BJ (cell line): ENCODE measurements around the gene FAM20B. TPM values are rescaled to one million over a fixed set of nuclear protein-coding genes. Genes with fewer than 3 reads are reported as not detected.

Source experiments
- CTCF ChIA-PET: fragments of 350-600 bp; formaldehyde crosslinking; extraction: SDS; loops from one replicate; lab custom pipeline; 2021; ENCODE audit warnings: antibody characterized with exemption, inconsistent platforms; lab: Yijun Ruan, JAX
- POLR2A ChIA-PET: fragments of 300-600 bp; sonication (Branson Sonifier 250); formaldehyde crosslinking; extraction: SDS; loops from one replicate; lab custom pipeline; 2021; ENCODE audit warnings: antibody characterized with exemption; lab: Charles Lee
- DNase-seq: peaks from one replicate; pipeline ENCODE4 v3.0.0-alpha.2; 2011; ENCODE audit warnings: low read depth
- H3K27me3 ChIP-seq: 2 replicates; pipeline ENCODE4 v1.6.0; 2011; ENCODE audit warnings: low read length; ENCODE audit not compliant: control insufficient read depth, insufficient read depth
- H3K36me3 ChIP-seq: 2 replicates; pipeline ENCODE4 v1.5.1; 2011; ENCODE audit warnings: low read length; ENCODE audit not compliant: control insufficient read depth, insufficient read depth
- H3K4me3 ChIP-seq: 2 replicates; pipeline ENCODE4 v1.5.1; 2011; ENCODE audit warnings: low read depth, mild to moderate bottlenecking, control low read depth, low read length
- polyA plus RNA-seq: library from polyadenylated mRNA; depleted of rRNA; stranded (reverse); fragments of >200 nt; gene quantifications from 2 replicates; pipeline ENCODE4 v1.2.3, GENCODE V29; 2011
- TF ChIP-seq, protein P1 (sequence below): IDR thresholded peaks from 2 replicates; pipeline ENCODE4 v1.5.1; 2011; ENCODE audit warnings: low read depth, mild to moderate bottlenecking, control low read depth, inconsistent platforms, low read length, moderate library complexity; ENCODE audit not compliant: insufficient read depth

Gene FAM20B
- polyA plus RNA-seq, 1 experiment: 36.2 TPM

GRCh38 chr1:179023946-179024650 lies 1.6 kb upstream of the FAM20B start:
- no peak for DNase-seq
- H3K27me3 ChIP-seq: no peaks in the 10 kb centered on the region
- H3K4me3 ChIP-seq: no peak overlapping the region
- TF ChIP-seq, protein P1, sequence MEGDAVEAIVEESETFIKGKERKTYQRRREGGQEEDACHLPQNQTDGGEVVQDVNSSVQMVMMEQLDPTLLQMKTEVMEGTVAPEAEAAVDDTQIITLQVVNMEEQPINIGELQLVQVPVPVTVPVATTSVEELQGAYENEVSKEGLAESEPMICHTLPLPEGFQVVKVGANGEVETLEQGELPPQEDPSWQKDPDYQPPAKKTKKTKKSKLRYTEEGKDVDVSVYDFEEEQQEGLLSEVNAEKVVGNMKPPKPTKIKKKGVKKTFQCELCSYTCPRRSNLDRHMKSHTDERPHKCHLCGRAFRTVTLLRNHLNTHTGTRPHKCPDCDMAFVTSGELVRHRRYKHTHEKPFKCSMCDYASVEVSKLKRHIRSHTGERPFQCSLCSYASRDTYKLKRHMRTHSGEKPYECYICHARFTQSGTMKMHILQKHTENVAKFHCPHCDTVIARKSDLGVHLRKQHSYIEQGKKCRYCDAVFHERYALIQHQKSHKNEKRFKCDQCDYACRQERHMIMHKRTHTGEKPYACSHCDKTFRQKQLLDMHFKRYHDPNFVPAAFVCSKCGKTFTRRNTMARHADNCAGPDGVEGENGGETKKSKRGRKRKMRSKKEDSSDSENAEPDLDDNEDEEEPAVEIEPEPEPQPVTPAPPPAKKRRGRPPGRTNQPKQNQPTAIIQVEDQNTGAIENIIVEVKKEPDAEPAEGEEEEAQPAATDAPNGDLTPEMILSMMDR: no peak
- CTCF ChIA-PET: interaction anchor here (1.0 kb wide), 1 partner anchor 21 kb away, joined by 4 read pairs; no protein-coding TSS in a partner anchor
- H3K36me3 ChIP-seq: no peaks in the 10 kb centered on the region
- POLR2A ChIA-PET: no interaction called here

GRCh38 chr1:179025975-179026812 lies 500 bp downstream of the FAM20B start:
- ChIA-PET POLR2A (no interaction called here), CTCF (no interaction called here)
- TF ChIP-seq, protein P1: no peak

GRCh38 chr1:179026813-179027669 lies 1.3 kb downstream of the FAM20B start:
- Histone ChIP-seq H3K27me3 (no peaks in the 10 kb centered on the region), H3K4me3 (peak overlapping the region; percentile 95), H3K36me3 (no peaks in the 10 kb centered on the region)
- TF ChIP-seq, protein P1: no peak
- DNase-seq: no peak
- CTCF ChIA-PET: interaction anchor here (1.9 to 2.2 kb wide), 2 partner anchors 24 to 53 kb away, joined by 4 to 7 read pairs; no protein-coding TSS in a partner anchor
- POLR2A ChIA-PET: interaction anchor here (1.1 kb wide), 1 partner anchor 11 kb away, joined by 3 read pairs; no protein-coding TSS in a partner anchor

More at GRCh38 chr1:179025975-179026812, 500 bp downstream of the FAM20B start:
- no peak for DNase-seq
- H3K4me3 ChIP-seq: peak overlapping the region; percentile 95
- H3K36me3 ChIP-seq: no peaks in the 10 kb centered on the region
- no peaks in the 10 kb centered on the region for H3K27me3 ChIP-seq

DNA sequence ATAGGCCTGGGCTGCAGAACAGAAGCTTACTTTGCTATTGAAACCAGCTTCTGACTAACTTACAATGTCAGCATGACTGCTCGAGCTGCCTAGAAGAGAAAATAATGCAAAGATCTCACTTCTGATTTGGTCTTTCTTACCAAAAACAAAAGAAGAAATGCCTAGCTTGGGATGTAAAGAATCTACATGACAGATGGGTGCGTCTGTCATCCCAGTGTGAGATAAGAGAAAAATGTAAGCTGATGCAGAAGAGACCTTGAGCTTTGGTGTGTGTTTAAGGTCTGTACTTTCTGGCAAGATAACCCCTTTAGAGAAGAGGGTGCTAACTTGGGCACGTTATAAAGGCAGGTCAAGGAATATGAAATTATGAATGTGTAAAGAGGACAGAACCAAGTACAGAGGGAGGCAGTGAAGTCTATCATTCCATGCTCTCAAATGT lies 3.6 kb downstream of the FAM20B start:
- Histone ChIP-seq H3K4me3 (no peak overlapping the region), H3K36me3 (no peaks in the 10 kb centered on the region), H3K27me3 (no peaks in the 10 kb centered on the region)
- TF ChIP-seq, protein P1: no peak
- no peak for DNase-seq
- CTCF ChIA-PET: interaction anchor here (0.6 to 1.2 kb wide), 3 partner anchors 9 to 30 kb away, joined by 3 to 5 read pairs (median 4); no protein-coding TSS in a partner anchor
- POLR2A ChIA-PET: interaction anchor here (0.6 kb wide), 1 partner anchor 110 kb away, joined by 4 read pairs; no protein-coding TSS in a partner anchor
